Activated B cell treated with CpG ODN at 0.5 μM for 24 hours (primary cell): Measurements from ENCODE around the gene LIF. TPM values are rescaled to one million over a fixed set of nuclear protein-coding genes. Genes with fewer than 3 reads are reported as not detected.

Experiments used
- ATAC-seq: fragments of 200-7000 bp; cut with Tn5 transposase; one replicate; pipeline ENCODE4 v1.10.0; 2021; ENCODE audit warnings: low read depth, mild to moderate bottlenecking, moderate library complexity
- CTCF ChIA-PET: fragments of 350-600 bp; sonication (Branson Sonifier 250); formaldehyde crosslinking; loops from one replicate; lab custom pipeline; 2021; ENCODE audit warnings: antibody characterized with exemption; lab: Charles Lee
- POLR2A ChIA-PET: fragments of 350-600 bp; sonication (Branson Sonifier 250); formaldehyde crosslinking; loops from one replicate; lab custom pipeline; 2021; ENCODE audit warnings: antibody characterized with exemption; lab: Charles Lee
- DNase-seq: peaks from one replicate; pipeline ENCODE4 v3.0.0; 2022
- H3K27ac Mint-ChIP-seq: one replicate; pipeline ENCODE4 v1.8.0; 2020; ENCODE audit warnings: mixed read lengths
- H3K27me3 Mint-ChIP-seq: one replicate; pipeline ENCODE4 v1.8.0; 2021; ENCODE audit warnings: mixed read lengths
- H3K36me3 Mint-ChIP-seq: one replicate; pipeline ENCODE4 v1.8.0; 2021; ENCODE audit warnings: low read depth, mixed read lengths
- H3K4me1 Mint-ChIP-seq: one replicate; pipeline ENCODE4 v1.8.0; 2021; ENCODE audit warnings: mixed read lengths
- H3K4me3 Mint-ChIP-seq: one replicate; pipeline ENCODE4 v1.8.0; 2020; ENCODE audit warnings: mild to moderate bottlenecking, mixed read lengths
- H3K9me3 Mint-ChIP-seq: one replicate; pipeline ENCODE4 v1.8.0; 2020; ENCODE audit warnings: mixed read lengths
- intact Hi-C: fragments of 100-400 bp; cut with micrococcal nuclease; formaldehyde crosslinking; loops from one replicate; pipeline ENCODE4 v1.15.1; 2024
- total RNA-seq: library from RNA; stranded (reverse); gene quantifications from 2 replicates; pipeline ENCODE4 v1.2.3, GENCODE V29; 2022
- TF ChIP-seq, protein P1 (sequence below): fragments of 200-600 bp; IDR thresholded peaks from one replicate; pipeline ENCODE4 v1.8.0; 2022; ENCODE audit warnings: antibody characterized with exemption, mild to moderate bottlenecking

The LIF gene
- total RNA-seq, 1 donor from 2014 or later: 0.44 TPM

DNA sequence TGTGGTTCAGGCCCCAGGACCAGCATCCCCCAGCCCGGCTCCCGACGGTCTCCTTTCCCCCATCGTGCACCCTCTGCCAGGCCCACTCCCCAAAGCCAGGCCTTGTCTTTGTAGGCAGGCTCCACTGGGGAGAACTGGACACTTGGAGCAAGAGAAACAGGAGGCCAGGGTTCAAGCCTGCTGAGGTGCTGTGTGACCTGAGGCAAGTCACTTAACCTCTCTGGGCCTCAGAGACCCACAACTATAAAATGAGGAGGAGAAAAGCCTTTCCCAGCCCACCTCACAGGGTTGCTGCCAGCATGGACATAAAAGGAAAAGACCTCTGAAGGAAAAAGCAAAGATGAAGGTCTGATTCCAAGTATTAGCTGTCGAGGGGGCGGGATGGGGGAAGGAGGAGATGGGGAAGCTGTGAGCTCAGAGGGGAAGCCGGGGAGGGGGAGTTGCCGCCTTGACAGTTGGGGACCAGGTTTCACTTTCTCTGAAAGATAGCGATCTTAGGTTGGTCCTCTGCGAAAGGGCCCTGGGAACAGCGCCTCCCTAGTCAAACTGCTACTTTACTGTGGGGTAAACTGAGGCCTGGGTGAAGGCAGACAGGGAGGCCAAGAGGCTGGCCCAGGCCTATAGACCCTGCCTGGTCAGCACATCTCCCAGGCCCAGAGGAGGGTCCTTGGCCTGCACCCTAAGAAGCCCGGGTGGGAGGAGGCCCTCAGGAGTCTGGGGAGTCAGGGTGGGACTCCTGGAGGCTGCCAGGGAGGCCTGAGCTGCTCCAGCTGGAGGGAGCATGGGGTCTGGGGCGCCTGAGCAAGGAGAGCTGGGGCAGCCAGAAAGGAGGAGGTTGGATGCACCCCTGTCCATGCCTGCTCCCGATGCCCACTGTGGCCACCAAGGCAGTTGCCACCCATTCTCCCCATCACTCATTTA is 21.1 kb upstream of the LIF start:
- intact Hi-C loops: loop anchor here (2.0 to 10.0 kb wide), 5 partner anchors 325 to 1023 kb away; partner anchors contain the start of genes NF2, PES1 and SMTN
- Mint-ChIP-seq H3K9me3 (no peaks in the 10 kb centered on the region), H3K27ac (peak overlapping the region; percentile 97), H3K27me3 (no peaks in the 10 kb centered on the region), H3K4me1 (peaks cover 32% of the 10 kb centered on the region), H3K4me3 (peak overlapping the region; percentile 91), H3K36me3 (peaks cover 11% of the 10 kb centered on the region)
- DNase-seq (no peak), ATAC-seq (no peak)
- TF ChIP-seq, protein P1, sequence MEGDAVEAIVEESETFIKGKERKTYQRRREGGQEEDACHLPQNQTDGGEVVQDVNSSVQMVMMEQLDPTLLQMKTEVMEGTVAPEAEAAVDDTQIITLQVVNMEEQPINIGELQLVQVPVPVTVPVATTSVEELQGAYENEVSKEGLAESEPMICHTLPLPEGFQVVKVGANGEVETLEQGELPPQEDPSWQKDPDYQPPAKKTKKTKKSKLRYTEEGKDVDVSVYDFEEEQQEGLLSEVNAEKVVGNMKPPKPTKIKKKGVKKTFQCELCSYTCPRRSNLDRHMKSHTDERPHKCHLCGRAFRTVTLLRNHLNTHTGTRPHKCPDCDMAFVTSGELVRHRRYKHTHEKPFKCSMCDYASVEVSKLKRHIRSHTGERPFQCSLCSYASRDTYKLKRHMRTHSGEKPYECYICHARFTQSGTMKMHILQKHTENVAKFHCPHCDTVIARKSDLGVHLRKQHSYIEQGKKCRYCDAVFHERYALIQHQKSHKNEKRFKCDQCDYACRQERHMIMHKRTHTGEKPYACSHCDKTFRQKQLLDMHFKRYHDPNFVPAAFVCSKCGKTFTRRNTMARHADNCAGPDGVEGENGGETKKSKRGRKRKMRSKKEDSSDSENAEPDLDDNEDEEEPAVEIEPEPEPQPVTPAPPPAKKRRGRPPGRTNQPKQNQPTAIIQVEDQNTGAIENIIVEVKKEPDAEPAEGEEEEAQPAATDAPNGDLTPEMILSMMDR: no peak
- CTCF ChIA-PET: interaction anchor here (5.5 kb wide), 1 partner anchor 20 kb away, joined by 44 read pairs; the partner anchor contains the start of gene CASTOR1
- POLR2A ChIA-PET: interaction anchor here (0.7 to 2.7 kb wide), 4 partner anchors 59 to 701 kb away, joined by 3 to 10 read pairs (median 5); partner anchors contain the start of genes CCDC157, MORC2, SF3A1 and TBC1D10A

DNA sequence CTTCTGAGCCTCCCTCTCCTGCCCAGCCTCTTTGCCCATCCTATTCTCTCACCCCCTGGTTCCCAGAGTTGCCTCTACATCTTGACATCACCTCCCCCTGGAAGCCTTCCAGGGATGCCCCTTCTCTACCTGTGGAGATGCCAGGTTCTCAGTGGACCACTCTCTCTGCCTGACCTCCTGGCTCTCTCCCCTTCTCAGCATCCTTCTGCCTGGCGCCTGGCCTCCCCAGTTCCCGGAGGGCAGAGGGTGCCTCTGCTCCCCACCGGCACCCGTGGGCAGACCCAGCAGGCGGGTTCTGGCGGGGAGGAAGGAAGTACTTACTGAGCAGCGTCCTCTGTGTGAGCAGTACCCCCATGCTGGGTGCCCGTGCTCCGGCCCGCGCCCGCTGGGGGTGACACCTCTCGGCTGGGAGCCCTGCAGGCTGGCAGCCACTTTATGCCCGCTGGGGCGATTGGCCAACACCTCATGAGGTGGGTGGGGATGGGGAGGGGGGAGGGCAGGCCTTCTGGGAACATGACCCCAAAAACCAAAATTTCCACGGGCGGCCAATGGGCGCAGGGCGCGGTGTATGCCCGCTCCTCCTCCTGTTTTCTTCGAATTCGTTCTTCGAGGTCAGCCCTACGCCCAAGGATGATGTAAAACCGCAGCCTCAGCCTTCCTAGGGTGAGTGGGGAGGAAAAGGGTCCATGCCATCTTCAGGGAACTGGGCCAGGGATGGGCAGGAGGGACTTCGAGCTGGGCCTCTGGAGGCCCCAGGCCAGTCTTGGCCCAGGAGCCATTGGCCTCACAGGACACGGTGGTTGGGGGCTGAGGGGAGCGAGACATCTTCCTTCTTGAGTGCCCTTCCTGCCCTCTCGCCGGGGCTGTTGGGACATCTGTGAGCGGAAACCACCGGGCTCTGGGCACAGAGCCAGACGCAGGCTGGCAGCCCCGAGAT is 20.2 kb upstream of the LIF start, which contains the start of gene OSM:
Gene OSM (minus strand): TSS at position 407 of the 937 bp plus-strand sequence. CDS start 52 bp downstream, at position 355.
- DNase-seq (peak; percentile 56), ATAC-seq (peak; percentile 35)
- TF ChIP-seq, protein P1: no peak
- no peaks in the 10 kb centered on the region for H3K27me3 Mint-ChIP-seq
- H3K4me3 Mint-ChIP-seq: peak within 1 kb of the TSS; percentile 91
- H3K4me1 Mint-ChIP-seq: peaks cover 32% of the 10 kb centered on the region
- intact Hi-C loops: loop anchor here (1.0 to 10.0 kb wide), 7 partner anchors 23 to 1024 kb away; partner anchors contain the start of genes CASTOR1, NF2, PES1 and SF3A1
- peaks cover 11% of the 10 kb centered on the region for H3K36me3 Mint-ChIP-seq
- ChIA-PET POLR2A (interaction anchor here (0.7 to 2.7 kb wide), 6 partner anchors 21 to 702 kb away, joined by 3 to 10 read pairs (median 4); partner anchors contain the start of genes CCDC157, MORC2, SF3A1 and TBC1D10A), CTCF (interaction anchor here (5.5 kb wide), 1 partner anchor 21 kb away, joined by 44 read pairs; the partner anchor contains the start of gene CASTOR1)
- H3K27ac Mint-ChIP-seq: peak within 1 kb of the TSS; percentile 97
- H3K9me3 Mint-ChIP-seq: no peaks in the 10 kb centered on the region

DNA sequence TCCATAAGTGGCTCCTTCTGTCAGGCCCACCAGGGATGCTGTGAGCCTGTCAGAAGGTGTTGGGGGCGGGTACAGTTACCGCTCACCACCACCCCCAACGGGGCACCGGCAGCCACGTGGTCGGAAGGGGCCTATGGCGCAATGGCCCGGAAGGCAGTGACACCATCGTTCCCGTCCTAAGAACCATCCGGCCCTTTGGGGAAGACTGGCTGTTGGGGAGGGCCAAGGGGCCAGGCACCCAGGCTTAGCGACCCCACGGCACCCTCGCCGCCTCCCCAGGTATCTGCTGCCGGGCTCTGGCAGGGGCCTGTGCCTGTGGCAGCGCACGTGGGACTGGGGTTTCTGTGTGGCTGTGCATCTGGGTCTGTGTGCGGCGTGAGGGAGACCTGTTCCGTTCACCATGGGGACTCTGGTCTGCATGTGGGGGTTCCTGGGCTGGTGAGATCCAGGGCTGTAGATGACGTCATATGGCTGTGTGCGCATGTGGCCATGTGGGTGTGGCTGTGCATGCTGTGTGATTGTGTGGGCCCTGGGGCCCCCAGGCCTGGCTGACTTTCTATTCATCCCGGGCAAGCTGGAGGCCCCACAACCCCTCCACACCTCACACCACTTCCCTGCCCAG is 19.4 kb upstream of the LIF start:
- DNase-seq (peak; percentile 71), ATAC-seq (peak; percentile 83)
- intact Hi-C loops: loop anchor here (1.0 to 10.0 kb wide), 8 partner anchors 23 to 1025 kb away; partner anchors contain the start of genes CASTOR1, NF2, PES1 and SF3A1
- POLR2A ChIA-PET: interaction anchor here (0.5 to 2.7 kb wide), 4 partner anchors 22 to 685 kb away, joined by 3 to 10 read pairs (median 5); partner anchors contain the start of genes CCDC157, NIPSNAP1, SF3A1 and TBC1D10A
- Mint-ChIP-seq H3K4me3 (peak overlapping the region; percentile 91), H3K27me3 (no peaks in the 10 kb centered on the region), H3K9me3 (no peaks in the 10 kb centered on the region), H3K27ac (peak overlapping the region; percentile 97), H3K36me3 (peaks cover 11% of the 10 kb centered on the region), H3K4me1 (peaks cover 32% of the 10 kb centered on the region)
- CTCF ChIA-PET: interaction anchor here (1.4 to 5.5 kb wide), 3 partner anchors 22 to 158 kb away, joined by 3 to 44 read pairs (median 27); partner anchors contain the start of genes CASTOR1 and RNF215
- TF ChIP-seq, protein P1: no peak

DNA sequence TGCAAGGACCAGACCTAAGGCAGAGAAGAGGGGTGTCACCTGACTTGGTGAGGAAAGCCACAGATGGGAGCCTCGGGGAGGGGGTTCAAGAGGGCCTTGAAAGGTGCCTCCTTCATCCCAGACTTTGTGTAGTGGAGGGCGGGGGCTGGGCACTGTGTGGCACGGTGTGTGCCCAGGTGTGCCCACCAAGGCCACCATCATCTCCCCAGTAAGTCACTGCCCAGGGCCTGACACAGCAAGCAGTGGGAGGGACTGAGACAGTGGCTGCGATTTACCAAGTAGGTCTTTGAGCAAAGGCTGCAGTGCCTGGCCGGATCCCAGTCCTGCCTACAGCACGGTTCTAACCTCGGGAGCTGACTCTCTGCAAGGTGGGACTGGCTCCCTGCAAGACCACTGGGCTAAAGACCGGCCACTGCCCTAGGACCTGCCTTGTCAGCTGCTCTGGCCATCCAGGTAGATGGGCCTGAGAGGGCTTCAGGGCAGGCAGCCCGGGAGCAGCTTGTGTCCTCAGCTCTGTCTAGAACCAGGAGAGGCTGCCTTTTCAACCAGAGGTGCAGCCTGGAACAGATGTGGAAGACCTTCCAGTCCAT is 18.7 kb upstream of the LIF start:
- Mint-ChIP-seq H3K27ac (peak overlapping the region; percentile 97), H3K4me1 (peaks cover 32% of the 10 kb centered on the region), H3K36me3 (peaks cover 7% of the 10 kb centered on the region), H3K9me3 (no peaks in the 10 kb centered on the region), H3K27me3 (no peaks in the 10 kb centered on the region), H3K4me3 (peak overlapping the region; percentile 91)
- POLR2A ChIA-PET: no interaction called here
- CTCF ChIA-PET: interaction anchor here (1.2 to 5.5 kb wide), 5 partner anchors 20 to 157 kb away, joined by 3 to 44 read pairs (median 27); partner anchors contain the start of genes CASTOR1 and RNF215
- no peak for DNase-seq
- TF ChIP-seq, protein P1: no peak
- no peak for ATAC-seq
- intact Hi-C loops: loop anchor here (1.0 to 10.0 kb wide), 5 partner anchors 62 to 817 kb away; partner anchors contain the start of genes NF2, PES1 and SMTN
